B cell (primary cell): ENCODE data around the gene SHISAL2A.

Source experiments
- EZH2 ChIP-seq: IDR thresholded peaks from 2 replicates; pipeline ENCODE4 v1.6.1; 2012; ENCODE audit warnings: borderline replicate concordance, low read depth, mild to moderate bottlenecking, moderate library complexity, low read length; ENCODE audit not compliant: insufficient read depth, poor library complexity, severe bottlenecking
- TF ChIP-seq, protein P1 (sequence below): fragments of 200-600 bp; IDR thresholded peaks from one replicate; pipeline ENCODE4 v1.8.0; 2022; ENCODE audit warnings: antibody characterized with exemption, mild to moderate bottlenecking

- TF ChIP-seq, protein P1, sequence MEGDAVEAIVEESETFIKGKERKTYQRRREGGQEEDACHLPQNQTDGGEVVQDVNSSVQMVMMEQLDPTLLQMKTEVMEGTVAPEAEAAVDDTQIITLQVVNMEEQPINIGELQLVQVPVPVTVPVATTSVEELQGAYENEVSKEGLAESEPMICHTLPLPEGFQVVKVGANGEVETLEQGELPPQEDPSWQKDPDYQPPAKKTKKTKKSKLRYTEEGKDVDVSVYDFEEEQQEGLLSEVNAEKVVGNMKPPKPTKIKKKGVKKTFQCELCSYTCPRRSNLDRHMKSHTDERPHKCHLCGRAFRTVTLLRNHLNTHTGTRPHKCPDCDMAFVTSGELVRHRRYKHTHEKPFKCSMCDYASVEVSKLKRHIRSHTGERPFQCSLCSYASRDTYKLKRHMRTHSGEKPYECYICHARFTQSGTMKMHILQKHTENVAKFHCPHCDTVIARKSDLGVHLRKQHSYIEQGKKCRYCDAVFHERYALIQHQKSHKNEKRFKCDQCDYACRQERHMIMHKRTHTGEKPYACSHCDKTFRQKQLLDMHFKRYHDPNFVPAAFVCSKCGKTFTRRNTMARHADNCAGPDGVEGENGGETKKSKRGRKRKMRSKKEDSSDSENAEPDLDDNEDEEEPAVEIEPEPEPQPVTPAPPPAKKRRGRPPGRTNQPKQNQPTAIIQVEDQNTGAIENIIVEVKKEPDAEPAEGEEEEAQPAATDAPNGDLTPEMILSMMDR, result no peak
- TF ChIP-seq EZH2, result no peak
Observed at GRCh38 chr1:52595061-52595460, 37.9 kb upstream of the SHISAL2A start.
